Measurements from ENCODE around the gene PEMT.
"Not testable (repeated sequence)": the region's sequence is repeated elsewhere in the genome, so short reads cannot be mapped to it uniquely, and the experiment has no call there.

The PEMT gene

DNA sequence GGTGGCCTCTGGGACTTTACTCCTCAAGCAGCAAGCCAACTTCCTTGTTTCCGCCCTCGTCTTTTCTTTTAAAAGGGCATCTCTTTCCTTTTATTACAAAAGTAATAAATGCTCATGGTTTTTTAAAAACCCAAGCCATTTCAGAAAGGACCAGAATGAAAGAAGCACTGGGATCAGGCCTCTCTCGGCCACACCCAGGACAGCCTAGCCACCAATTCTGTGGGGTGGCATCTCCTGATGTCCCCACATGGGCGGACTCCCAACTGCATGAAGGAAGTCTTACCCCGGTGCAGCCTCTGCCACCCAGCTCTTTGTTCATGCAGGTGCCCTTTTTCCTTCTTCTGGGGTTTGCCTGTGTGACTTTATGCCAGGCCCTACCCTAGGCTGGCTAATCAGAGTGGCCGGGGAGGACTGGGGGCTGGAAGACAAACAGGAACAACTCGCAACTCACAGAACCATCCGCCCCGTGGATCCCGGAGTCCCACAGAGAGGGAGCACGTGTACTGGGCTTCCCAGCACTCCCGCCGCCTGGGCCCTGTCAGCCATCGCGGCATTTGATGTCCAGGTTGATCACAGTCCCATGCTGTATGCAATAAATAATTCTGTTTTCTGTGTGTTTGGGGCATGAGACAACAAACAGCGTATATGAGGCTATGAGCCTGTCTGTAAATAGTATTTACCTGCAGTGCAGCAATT lies 92.8 kb downstream of the PEMT start:
- DNase-seq: no peak

DNA sequence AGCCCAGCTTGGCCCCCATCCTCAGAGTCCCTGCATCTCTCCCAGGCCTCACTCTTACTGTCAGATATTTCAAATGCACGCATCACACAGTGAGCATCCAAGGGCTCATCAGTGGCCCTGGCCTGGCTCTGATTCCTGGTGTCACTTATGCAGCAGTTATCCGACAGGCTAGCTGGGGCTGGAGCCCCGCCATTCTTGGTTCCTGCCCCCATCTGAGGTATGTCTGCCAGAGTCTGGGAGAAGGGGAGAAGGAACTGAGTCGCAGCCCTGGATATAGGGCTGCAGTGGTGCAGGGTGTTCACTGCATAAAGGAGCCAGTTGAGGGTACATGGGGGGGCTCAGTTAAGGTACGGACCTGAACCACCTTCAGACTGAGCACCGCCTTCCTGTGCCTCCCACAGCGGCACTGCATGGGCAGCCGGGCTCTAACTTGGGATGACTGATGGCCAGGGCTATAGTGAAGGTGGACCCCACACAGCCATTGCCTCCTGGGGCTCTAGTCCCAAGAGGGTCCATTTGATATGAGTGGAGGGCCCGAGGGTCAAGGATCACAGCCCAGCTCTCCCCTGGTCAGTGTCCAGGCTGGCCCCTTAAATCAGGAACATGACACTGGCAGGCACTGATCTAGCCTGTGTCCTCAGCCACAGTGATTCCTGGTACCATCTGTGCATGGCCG lies 93.5 kb downstream of the PEMT start:
- no peak for DNase-seq

DNA sequence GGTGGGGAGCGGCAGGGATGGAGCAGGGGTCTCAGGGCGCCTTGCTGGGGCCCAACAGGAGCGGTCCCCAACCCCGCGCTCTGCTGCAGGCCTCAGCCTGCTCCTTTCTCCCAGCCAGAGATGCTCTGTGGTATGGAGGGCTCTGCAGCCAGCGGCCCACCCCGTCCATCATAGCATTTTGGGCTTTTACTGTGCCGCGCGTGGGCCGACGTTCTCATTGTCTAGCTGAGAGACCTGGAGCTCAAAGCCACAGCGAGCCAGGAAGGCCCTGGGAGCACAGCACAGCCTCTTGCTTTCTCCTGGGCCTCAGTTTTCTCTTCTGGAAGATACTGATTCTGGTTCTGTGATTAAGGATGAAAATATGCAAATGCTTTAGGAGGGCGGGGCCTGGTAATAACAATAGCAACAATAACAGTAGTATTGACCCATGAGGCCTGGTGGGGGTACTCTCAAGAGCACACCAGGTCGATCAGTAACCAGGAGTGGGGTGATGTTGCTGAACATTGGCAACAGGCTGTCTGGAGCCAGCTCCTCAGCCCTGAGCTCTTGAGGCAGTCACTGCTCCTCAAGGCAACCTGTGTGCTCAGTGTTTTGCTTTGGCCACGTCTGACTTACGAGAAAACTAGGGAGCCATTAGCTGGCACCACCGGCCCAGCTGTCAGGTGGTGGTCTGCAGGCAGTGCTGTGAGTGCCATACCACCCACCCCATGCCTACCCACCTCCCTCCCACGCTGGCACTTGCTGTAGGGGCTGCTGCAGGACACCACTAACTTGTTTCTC lies 94.3 kb downstream of the PEMT start:
- DNase-seq: no peak

DNA sequence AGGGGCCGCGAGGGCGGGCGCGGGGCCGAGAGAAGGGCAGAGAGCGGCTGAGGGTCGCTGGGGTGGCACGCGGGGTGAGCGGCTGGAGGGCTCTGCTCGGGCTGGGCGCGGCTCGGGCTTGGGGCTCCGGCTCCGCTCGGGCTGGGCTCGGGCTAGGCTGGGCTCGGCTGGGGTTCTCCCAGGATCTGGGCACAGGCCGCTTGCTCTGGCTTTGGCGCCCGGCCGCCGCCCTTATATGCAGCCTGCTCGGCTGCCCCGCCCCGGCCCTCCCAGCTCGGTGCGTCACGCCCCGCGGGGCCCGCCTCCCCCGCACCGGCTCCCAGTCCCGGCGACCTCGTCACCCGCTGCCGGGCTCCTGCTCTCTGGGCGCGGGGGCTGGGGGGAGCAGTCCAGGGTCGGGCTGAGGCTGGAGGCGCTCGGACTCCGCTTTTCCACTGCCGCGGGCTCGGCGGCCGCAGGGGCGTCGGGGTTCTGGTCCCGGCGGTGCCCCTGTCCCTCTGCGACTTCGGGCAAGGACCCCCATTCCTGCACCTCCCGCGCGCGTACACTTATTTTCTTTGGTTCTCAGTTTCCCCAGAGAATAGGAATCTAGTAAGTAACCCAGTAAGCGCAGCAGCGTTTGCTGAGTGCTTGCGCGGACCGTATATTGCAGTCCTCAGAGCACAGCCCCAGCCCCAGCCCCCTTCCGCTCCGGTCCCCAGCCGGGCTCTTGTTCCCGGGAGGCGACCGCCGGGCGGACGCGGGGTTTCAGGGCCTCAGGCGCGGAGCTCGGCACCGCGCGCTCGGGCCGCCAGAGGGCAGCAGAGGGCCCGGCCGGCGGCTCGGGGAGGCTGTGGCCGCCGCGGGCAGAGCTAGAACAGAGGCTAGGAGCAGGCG lies 95.1 kb downstream of the PEMT start, which contains the start of gene RASD1:
RASD1 (minus strand) TSS at position 207 of the 876 bp plus-strand sequence. CDS start 214 bp downstream, outside the sequence.
- DNase-seq: no peak

DNA sequence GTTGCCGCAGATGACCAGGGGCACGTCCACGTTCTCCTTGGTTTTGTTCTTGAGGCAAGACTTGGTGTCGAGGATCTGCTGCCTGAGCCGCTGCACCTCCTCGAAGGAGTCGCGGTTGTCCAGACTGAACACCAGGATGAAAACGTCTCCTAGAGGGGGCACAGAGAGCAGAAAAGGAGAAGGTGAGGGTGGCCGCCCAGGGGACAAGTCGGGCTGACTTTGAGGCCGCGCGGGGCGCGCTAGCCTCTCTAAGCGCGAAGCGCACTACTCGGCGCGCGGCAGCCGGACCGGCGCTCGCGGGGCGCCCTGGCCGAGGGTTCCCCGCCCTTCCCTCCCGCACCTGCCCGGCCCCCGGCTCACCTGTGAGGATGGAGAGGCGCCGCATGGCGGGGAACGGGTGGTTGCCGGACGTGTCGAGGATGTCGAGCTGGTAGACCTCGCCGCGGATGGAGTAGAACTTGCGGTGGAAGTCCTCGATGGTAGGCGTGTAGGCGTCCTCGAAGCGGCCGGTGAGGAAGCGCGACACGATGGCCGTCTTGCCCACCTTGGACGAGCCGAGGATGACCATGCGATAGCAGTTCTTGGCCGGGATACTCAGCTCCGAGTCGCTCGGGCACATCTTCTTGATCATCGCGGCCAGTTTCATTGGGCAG lies 95.8 kb downstream of the PEMT start:
- no peak for DNase-seq

DNA sequence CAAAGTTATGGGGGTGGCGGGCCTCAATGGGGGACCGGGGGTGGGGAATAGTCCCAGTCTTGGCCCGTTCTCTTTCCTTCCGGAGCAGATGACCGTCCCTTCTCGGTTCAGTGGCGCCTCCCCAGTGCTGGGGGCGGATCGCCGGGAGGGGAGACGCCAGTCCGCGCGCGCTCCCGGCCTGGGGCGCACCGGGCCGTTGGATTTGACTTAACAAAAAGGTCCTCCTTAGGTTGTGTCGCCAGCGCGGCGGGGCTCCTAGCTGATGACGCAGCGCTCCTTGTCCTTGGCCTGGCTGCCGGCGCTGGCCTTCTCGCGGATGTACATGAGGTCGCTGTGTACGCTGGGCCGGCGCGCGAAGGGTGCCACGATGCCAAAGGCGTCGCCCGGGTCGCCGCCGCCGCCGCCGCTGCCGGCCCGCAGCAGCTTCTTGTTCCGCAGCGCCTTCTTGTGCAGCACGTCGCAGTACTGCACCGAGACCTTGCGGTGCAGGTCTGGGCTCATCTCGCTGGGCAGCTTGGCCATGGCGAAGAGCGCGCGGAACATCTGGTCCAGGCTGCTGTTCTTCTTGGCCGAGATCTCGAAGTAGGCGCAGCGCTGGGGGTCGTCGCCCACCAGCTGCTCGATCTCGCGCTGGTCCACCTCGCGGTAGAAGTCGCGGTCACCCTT lies 96.5 kb downstream of the PEMT start:
- DNase-seq: no peak

DNA sequence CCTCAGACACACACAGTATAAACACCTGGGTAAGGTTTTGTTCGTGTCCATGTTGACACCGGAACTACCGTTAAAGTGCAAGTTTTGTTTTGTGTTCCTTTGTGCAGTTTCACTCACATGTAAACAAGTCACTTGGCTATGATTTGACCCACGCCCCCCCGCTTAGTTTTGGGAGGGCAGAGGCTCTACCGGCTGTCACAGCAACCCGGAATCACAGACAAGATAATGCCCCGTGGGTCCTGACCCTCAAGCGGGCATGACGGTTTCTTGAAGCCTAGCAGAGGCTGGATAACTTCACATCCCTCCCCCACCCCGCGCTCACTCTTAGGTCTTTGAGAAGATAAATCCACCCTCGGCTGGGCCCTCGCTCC lies 97.0 kb downstream of the PEMT start:
- DNase-seq: no peak

DNA sequence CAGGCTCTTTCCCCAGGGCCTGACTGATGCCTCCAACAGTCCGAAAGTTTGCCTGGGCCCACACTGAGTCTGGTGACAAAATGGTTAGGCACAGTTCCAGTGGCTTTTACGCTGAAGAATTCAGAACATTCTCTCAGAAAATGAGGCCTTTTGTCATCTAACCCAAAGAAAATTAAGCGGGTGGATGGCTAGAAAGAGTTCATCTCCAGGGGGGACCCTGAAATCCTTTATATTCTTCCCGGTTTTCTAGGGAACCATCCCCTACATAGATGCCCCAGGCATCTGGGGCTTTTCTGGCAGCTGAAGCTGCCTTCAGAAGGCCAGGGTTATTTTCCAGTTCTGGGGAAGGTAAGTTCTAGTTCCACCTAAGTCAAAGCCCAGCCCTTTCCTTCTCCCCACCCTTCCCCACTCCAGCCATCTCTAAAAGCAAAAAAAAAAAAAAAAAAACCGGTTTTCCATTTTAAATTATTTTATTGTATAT lies 97.5 kb downstream of the PEMT start:
- DNase-seq: no peak

DNA sequence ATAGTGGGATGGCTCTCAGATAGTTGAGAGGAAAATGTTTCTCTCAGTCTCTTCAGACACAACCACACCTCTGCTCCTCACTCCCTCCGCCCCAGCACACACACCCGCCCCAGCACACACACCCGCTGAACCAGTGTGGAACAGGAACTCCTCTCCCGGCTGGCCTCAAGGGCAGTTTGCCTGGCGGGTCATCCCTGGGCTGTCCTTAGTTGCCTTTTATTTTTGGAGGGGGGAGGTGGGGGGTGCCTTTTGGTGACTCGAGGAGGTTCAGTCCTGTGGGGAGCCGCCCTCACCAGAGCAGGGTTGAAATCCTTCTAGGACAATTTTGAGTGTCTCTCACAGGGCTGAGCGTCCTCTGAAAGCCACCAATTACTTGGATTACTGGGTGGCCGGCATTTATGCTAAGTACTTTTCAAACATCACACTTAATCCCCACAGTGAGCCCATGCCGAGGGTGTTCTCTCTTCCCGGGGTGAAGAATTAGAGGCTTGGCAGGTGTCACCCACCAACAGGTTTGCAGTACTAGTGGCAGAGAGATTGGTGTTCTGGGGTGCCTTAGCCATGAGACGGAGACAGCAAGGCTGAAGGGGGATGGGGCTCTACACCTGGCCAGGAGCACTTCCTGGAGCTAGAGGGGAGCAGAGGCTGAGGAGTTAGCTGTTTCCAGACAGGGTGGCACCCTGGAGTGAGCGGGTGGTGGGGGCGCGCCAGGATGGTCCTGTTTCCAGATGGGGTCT lies 98.1 kb downstream of the PEMT start:
- no peak for DNase-seq

DNA sequence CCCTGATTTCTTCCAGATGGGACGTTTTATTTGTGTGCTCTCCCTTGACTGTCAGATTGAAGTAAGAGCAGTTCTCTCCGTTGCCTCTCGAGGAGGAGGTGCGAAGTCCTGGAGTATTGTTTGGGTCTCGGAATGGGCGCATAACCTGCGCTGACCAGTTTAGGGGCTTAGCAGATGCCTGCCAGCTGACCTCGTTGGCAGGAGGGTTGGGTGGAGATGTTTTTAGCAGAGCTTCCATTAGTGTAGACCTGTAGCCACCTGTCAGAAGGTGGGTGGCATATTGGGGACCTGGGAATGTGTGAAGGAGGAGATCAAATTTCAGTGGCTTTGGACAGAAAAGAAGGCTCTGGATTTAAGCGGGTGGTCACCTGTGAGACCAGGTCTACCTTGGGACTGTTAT lies 98.9 kb downstream of the PEMT start:
- DNase-seq: no peak

DNA sequence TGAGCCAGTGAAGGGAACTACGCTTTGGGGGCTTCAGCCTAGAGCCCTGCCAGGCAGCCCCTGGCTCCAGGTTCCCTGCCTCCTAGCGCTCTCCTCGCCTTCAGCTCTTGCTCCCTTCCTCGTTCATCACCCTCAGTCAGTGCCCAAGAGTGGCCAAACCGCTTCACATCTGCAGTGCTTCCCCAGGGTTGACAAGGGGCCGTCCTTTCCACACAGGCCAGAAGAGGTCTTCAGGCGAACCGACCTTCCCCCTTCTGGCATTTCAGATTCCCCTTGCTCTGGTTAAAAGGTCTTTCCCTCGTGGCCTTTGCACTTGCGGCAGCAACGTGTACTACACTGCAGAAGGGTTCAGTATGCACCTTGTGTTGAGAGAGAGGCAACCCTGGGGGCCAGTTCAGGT lies 99.4 kb downstream of the PEMT start:
- DNase-seq: no peak

DNA sequence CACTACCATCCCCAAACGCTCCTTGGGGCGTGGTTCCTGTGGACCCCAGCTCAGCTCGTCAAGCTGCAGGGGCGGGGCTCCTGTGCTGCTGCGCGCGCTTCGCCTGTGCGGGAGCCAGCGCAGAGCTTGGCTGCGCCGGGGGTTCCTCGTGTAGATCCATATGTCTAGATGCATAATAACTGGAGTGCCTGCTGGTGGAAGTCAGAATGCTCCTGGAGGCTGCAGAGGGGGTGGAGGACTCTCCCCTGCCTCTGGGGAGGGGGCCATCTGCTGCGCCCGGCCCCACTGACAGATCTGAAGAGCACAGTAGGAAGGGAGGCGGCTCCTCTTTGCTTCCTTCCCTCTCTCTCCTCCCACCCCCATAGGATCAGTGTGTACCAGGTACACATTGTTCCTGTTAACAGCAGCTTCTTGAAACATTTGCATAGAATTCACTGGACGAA lies 99.9 kb downstream of the PEMT start:
- DNase-seq: no peak

DNA sequence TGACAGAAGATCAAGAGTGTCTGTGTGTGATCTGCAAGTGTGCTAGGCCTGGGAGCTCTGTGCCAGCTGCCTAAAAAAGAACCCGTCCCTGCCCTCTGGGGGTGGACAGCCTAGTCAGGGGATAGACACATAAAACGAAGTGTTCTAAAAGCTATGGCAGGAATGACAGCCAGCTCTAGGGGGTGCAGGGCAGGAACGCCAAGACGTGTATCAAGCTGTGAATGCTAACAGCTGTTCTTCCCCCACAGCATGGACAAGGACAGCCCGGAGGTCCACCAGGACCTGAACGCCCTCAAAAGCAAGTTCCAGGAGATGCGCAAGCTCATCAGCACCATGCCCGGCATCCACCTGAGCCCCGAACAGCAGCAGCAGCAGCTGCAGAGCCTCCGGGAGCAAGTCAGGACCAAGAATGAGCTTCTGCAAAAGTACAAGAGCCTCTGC lies 100.5 kb downstream of the PEMT start:
- no peak for DNase-seq

DNA sequence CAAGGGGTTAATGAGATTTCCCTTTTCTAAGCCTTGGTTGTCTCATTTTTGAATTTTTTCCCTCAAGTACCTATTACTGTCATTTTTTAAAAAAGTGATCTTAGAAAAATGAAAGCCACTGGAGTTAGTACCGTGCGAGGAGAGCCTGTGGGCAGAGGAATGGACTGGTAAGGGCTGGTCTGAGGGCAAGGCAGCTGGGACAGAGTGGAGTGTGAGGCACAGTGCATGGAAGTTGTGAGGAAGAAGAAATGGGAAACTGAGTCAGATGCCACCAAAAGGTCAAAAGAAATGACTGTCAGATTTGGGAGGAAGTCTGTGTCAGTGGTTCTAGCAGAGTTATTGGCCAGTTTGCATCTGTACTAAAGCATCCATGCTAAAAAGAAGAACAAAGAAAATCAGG lies 103.5 kb downstream of the PEMT start:
- no peak for DNase-seq

DNA sequence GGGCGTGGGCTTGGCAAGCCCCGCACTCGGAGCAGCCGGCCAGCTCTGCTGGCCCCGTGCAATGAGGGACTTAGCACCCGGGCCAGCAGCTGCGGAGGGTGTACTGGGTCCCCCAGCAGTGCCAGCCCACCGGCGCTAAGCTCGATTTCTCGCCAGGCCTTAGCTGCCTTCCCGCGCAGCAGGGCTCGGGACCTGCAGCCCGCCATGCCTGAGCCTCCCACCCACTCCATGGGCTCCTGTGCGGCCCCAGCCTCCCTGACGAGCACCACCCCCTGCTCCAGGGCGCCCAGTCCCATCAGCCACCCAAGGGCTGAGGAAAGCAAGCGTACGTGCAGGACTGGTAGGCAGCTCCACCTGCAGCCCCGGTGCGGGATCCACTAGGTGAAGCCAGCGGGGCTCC lies 105.1 kb downstream of the PEMT start:
- DNase-seq: not testable (repeated sequence)

DNA sequence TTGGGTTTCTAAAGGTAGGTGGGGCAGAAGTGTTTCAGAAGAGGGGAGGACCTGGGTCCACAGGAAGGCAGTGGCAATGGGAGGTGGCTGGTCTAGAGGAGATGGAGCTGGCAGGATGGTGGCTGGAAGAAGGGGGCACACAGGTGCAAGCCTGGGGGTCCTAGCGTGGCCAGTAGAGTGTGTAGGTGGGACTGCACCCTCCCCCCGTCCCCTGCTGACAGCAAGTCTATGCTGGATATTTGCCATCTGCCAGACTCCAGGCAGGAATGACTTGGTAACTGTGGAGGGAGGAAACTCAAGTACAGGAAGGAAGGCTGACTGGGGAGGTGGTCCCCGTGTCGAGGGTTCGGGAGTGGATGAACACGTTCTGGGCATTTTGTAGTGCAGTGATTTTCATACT lies 106.1 kb downstream of the PEMT start:
- no peak for DNase-seq

DNA sequence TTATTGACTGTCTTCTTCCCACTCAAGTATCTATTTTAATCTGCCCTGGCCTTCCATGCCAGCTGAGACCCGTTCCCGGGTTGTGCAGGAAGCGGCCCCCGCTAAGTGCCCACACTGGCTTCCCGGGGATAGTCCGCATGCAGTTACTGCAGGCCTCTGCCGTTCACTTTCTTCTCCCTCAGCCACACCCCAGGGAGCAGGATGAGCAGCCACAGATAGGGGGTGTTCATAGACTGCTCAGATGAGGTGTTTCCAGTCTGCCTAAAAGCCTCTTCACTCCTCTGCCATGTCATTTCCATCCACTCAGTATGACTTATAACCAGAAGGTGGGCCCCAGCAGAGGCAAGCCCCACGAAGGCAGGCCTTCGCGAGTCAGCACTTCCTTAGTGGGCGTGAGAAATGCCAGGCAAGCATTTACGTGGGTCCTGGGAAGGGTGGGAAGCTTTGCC lies 107.0 kb downstream of the PEMT start:
- no peak for DNase-seq

DNA sequence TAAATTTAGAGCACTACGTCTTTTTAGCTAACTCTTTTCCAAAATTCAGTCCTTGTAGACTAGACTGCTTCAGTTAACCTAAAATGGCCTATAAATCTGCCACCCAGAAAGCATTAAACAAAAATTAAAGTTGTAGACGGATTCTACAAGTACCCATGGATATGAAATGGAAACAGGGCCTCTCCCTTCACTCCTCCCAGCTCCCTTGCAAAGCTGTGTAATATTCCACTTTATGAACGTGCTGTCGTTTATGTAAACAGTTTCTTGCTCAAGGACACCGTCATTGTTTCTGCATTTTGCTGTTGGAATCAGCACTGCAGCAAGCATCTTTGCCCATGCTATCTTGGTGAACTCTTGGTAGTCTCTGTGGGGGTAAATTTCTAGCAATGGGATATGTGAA lies 109.6 kb downstream of the PEMT start:
- DNase-seq: no peak

DNA sequence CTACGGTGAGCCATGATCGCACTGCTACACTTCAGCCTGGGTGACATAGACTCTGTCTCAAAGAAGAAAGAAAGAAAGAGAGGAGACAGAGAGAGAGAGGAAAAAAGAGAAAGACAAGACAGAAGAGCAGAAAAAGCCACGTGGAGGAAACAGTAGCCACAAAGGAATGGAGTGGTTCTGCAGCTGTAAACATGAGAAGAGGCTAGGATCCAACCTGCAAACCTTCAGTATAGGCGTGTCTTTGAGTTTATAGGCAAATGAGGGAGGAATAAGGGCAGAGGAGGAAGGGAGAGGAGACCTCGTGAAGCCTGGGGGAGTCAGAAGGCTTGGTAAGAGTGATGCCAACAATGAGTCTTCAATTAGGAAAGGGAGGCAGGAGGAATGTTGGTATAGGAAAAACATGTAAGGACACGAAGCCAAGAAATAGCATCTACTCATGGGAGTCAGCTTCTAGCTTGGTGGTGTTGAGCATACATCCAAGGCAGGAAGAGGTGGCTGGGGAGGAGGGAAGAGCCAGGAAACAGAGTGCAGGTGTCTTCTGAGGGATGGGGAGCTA lies 110.8 kb downstream of the PEMT start:
- no peak for DNase-seq

DNA sequence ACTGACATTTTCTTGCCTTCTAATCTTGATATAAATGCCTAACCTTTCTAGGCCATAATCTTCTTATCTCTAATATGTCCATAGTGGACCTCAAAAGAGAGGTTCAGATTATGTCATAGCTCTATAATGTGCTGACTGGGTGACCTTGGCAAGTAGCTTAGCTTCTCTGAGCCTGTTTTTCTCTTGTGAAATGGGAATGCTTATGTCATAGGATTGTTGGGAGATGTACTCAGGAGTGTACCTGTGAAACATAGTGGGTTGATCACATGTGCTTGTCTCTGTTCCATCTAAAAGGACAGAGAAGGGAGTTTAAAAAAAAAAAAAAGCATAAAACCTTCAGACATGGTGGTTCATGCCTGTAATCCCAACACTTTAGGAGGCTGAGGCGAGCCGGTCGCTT lies 112.3 kb downstream of the PEMT start:
- DNase-seq: no peak
